Muscle of back (tissue), 11 donors: ENCODE data around the gene LRRC28. TPM values are rescaled to one million over a fixed set of nuclear protein-coding genes. Genes with fewer than 3 reads are reported as not detected.

Experiments used
- DNase-seq, 3 donors: peaks; one replicate each; pipeline versions ENCODE4 v3.0.0 to v3.0.0-alpha.2; 2013
- polyA plus RNA-seq, 10 donors: library from polyadenylated mRNA; unstranded; fragments of 120-200 nt; gene quantifications; one replicate each; pipeline ENCODE4 v1.2.1, GENCODE V29; 2013; ENCODE audit not compliant: insufficient read length in 10 of 10

LRRC28 gene
- polyA plus RNA-seq, 10 donors, result 15.0 to 22.4 (median 18.7) TPM

GRCh38 chr15:99248000-99248715, 3.1 kb upstream of the LRRC28 start:
- peak in 1 of 3 donors; percentile 14 for DNase-seq

- DNase-seq, result peak; percentile 89 to 95 (median 92)
These were observed 1.9 kb upstream of the LRRC28 start, which contains the start of gene TTC23 for GRCh38 chr15:99249270-99249841. TTC23 (minus strand) TSS chr15:99249581; CDS start chr15:99228712, 20,869 bp downstream.

- DNase-seq, result no peak
These were observed 1.3 kb upstream of the LRRC28 start for GRCh38 chr15:99250001-99250400.

GRCh38 chr15:99250494-99250856, 806 bp upstream of the LRRC28 start:
- DNase-seq, result no peak

GRCh38 chr15:99252326-99252725, 1.0 kb downstream of the LRRC28 start:
- DNase-seq, result peak in 1 of 3 donors; percentile 8

GRCh38 chr15:99253381-99254090, 2.3 kb downstream of the LRRC28 start:
- DNase-seq, result no peak

- no peak for DNase-seq
These were observed 5.9 kb downstream of the LRRC28 start for GRCh38 chr15:99257107-99257750.

GRCh38 chr15:99264125-99264524, 12.8 kb downstream of the LRRC28 start:
- DNase-seq, result no peak

GRCh38 chr15:99265541-99266070, 14.3 kb downstream of the LRRC28 start:
- no peak for DNase-seq

- DNase-seq, result no peak
These were observed 16.7 kb downstream of the LRRC28 start for GRCh38 chr15:99267957-99268356.

GRCh38 chr15:99268431-99268830, 17.1 kb downstream of the LRRC28 start:
- DNase-seq, result no peak

GRCh38 chr15:99273801-99274200, 22.5 kb downstream of the LRRC28 start:
- DNase-seq, result no peak

GRCh38 chr15:99275061-99275460, 23.8 kb downstream of the LRRC28 start:
- no peak for DNase-seq

GRCh38 chr15:99275525-99276128, 24.3 kb downstream of the LRRC28 start:
- no peak for DNase-seq

- DNase-seq, result no peak
These were observed 28.0 kb downstream of the LRRC28 start for GRCh38 chr15:99279290-99279689.

GRCh38 chr15:99279827-99280226, 28.5 kb downstream of the LRRC28 start:
- no peak for DNase-seq

- no peak for DNase-seq
These were observed 30.8 kb downstream of the LRRC28 start for GRCh38 chr15:99282121-99282520.

GRCh38 chr15:99282586-99282985, 31.3 kb downstream of the LRRC28 start:
- no peak for DNase-seq

- DNase-seq, result no peak
These were observed 32.4 kb downstream of the LRRC28 start for GRCh38 chr15:99283717-99284116.

- no peak for DNase-seq
These were observed 40.4 kb downstream of the LRRC28 start for GRCh38 chr15:99291643-99292042.

GRCh38 chr15:99295840-99296239, 44.6 kb downstream of the LRRC28 start:
- no peak for DNase-seq

- no peak for DNase-seq
These were observed 45.1 kb downstream of the LRRC28 start for GRCh38 chr15:99296386-99296785.
